ENCODE results near the gene OPCML.

OPCML gene

GRCh38 chr11:132639986-132640385 is 892.3 kb downstream of the OPCML start:
- DNase-seq: no peak

- no peak for DNase-seq
Observed at GRCh38 chr11:132639403-132639802, 892.9 kb downstream of the OPCML start.

GRCh38 chr11:132638423-132638822 is 893.9 kb downstream of the OPCML start:
- DNase-seq: no peak

GRCh38 chr11:132636523-132636922 is 895.8 kb downstream of the OPCML start:
- DNase-seq: no peak

- no peak for DNase-seq
Observed at GRCh38 chr11:132632641-132633124, 899.6 kb downstream of the OPCML start.

- no peak for DNase-seq
Observed at GRCh38 chr11:132631989-132632388, 900.3 kb downstream of the OPCML start.

- no peak for DNase-seq
Observed at GRCh38 chr11:132627981-132628380, 904.3 kb downstream of the OPCML start.

GRCh38 chr11:132626446-132626845 is 905.9 kb downstream of the OPCML start:
- DNase-seq: no peak

- no peak for DNase-seq
Observed at GRCh38 chr11:132623511-132623910, 908.8 kb downstream of the OPCML start.

GRCh38 chr11:132621976-132622580 is 910.2 kb downstream of the OPCML start:
- DNase-seq: no peak

- DNase-seq: no peak
Observed at GRCh38 chr11:132620423-132620822, 911.9 kb downstream of the OPCML start.

GRCh38 chr11:132610791-132611190 is 921.5 kb downstream of the OPCML start:
- DNase-seq: no peak

GRCh38 chr11:132610216-132610615 is 922.1 kb downstream of the OPCML start:
- no peak for DNase-seq

- DNase-seq: no peak
Observed at GRCh38 chr11:132607575-132607974, 924.7 kb downstream of the OPCML start.

GRCh38 chr11:132605825-132606570 is 926.3 kb downstream of the OPCML start:
- DNase-seq: no peak

- DNase-seq: no peak
Observed at GRCh38 chr11:132604431-132604830, 927.9 kb downstream of the OPCML start.

GRCh38 chr11:132601875-132602274 is 930.4 kb downstream of the OPCML start:
- no peak for DNase-seq

GRCh38 chr11:132595711-132596134 is 936.6 kb downstream of the OPCML start:
- no peak for DNase-seq

- DNase-seq: no peak
Observed at GRCh38 chr11:132595246-132595645, 937.1 kb downstream of the OPCML start.

GRCh38 chr11:132590986-132591385 is 941.3 kb downstream of the OPCML start:
- no peak for DNase-seq

- no peak for DNase-seq
Observed at GRCh38 chr11:132590554-132590953, 941.7 kb downstream of the OPCML start.

GRCh38 chr11:132589791-132590190 is 942.5 kb downstream of the OPCML start:
- DNase-seq: no peak

GRCh38 chr11:132588366-132588765 is 943.9 kb downstream of the OPCML start:
- no peak for DNase-seq

- DNase-seq: no peak
Observed at GRCh38 chr11:132587716-132588115, 944.6 kb downstream of the OPCML start.

GRCh38 chr11:132586801-132587200 is 945.5 kb downstream of the OPCML start:
- no peak for DNase-seq
